Activated CD4-positive, alpha-beta T cell treated with anti-CD3 and anti-CD28 coated beads for 36 hours (primary cell): ENCODE measurements around the gene EPHB1. TPM values are rescaled to one million over a fixed set of nuclear protein-coding genes. Genes with fewer than 3 reads are reported as not detected.

Source experiments
- ATAC-seq: fragments of 200-7000 bp; cut with Tn5 transposase; one replicate; pipeline ENCODE4 v1.10.0; 2021; ENCODE audit warnings: mild to moderate bottlenecking, moderate library complexity
- CTCF ChIA-PET: fragments of 350-600 bp; sonication (Branson Sonifier 250); formaldehyde crosslinking; loops from one replicate; lab custom pipeline; 2021; ENCODE audit warnings: antibody characterized with exemption; lab: Charles Lee
- POLR2A ChIA-PET: fragments of 350-600 bp; sonication (Branson Sonifier 250); formaldehyde crosslinking; loops from one replicate; lab custom pipeline; 2021; ENCODE audit warnings: antibody characterized with exemption, inconsistent platforms; lab: Charles Lee
- DNase-seq: peaks from one replicate; pipeline ENCODE4 v3.0.0-alpha.2; 2020
- H3K27ac Mint-ChIP-seq: one replicate; pipeline ENCODE4 v1.8.0; 2021; ENCODE audit warnings: mixed read lengths
- H3K27me3 Mint-ChIP-seq: one replicate; pipeline ENCODE4 v1.8.0; 2021; ENCODE audit warnings: mixed read lengths
- H3K36me3 Mint-ChIP-seq: one replicate; pipeline ENCODE4 v1.8.0; 2021; ENCODE audit warnings: low read depth, mixed read lengths
- H3K4me1 Mint-ChIP-seq: one replicate; pipeline ENCODE4 v1.8.0; 2021; ENCODE audit warnings: mixed read lengths
- H3K4me3 Mint-ChIP-seq: one replicate; pipeline ENCODE4 v1.8.0; 2021; ENCODE audit warnings: mild to moderate bottlenecking, moderate library complexity, mixed read lengths
- H3K9me3 Mint-ChIP-seq: one replicate; pipeline ENCODE4 v1.8.0; 2021; ENCODE audit warnings: low read depth, mixed read lengths
- intact Hi-C, 2 experiments: fragments of 100-400 bp; cut with DNase I in 1 of 2; cut with micrococcal nuclease in 1 of 2; formaldehyde crosslinking; loops; one replicate each; pipeline versions ENCODE4 v1.14.2 to v1.15.1; 2022 to 2024; cut with DNase I, micrococcal nuclease
- total RNA-seq, 2 experiments: library from RNA; stranded (reverse); gene quantifications; one replicate each; pipeline ENCODE4 v1.2.3, GENCODE V29; 2021

Gene EPHB1
- total RNA-seq, 2 experiments from 2014 or later = 0.60 to 0.98 TPM

DNA sequence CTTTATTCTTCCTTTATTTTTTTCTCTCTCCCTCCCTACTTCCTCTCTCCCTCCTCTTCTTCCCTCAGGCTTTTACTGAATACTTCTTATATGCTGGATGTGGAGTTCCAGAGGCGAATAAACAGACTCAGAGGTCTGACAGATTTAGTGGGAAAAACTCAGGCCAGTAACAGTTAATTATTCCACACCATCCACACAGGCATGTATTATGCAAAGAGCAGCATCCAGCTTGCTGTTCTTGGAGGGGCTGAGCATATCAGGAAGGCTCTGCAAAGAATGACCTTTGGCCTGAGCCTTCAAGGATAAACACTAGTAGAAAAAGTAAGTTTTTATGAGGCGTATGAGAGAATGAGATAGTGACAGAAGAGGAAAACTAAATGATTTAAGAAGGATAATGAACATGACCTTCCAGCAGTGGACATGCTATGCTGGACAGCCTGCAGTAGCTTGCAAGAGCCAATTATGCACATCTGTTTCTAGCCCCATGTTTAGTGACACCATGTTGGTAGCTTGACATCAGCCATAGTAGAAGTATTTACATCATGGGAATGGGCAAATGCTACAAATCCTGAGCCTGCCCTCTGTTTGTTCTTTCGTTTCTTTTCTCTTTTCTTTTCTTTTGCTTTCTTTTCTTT is 387.4 kb downstream of the EPHB1 start:
- POLR2A ChIA-PET = no interaction called here
- Mint-ChIP-seq H3K27me3 (peaks cover 2% of the 10 kb centered on the region), H3K9me3 (no peaks in the 10 kb centered on the region), H3K36me3 (no peaks in the 10 kb centered on the region), H3K4me1 (no peaks in the 10 kb centered on the region), H3K27ac (no peak overlapping the region), H3K4me3 (no peak overlapping the region)
- intact Hi-C loops = no loop called here
- DNase-seq = no peak
- CTCF ChIA-PET = no interaction called here
- ATAC-seq = no peak

DNA sequence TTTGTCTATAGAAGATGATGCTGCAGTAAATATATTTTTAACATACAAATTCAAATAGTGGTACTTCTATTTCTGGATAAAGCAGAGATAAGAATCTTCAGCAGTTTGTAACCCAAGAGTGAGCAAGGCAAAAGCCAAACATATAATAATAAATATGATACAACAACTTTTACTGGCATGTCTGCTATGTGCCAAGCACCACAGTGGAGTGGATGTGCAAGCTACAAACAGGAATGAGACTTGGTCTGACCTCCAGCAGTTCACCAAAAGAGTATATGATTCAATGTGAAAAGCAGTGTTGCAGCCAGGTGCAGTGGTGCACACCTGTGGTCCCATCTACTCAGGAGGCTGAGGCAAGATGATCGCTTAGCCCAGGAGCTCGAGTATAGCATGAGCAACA is 395.6 kb downstream of the EPHB1 start:
- Mint-ChIP-seq H3K27ac (no peak overlapping the region), H3K27me3 (no peaks in the 10 kb centered on the region), H3K4me1 (no peaks in the 10 kb centered on the region), H3K9me3 (no peaks in the 10 kb centered on the region), H3K4me3 (no peak overlapping the region), H3K36me3 (no peaks in the 10 kb centered on the region)
- ChIA-PET POLR2A (no interaction called here), CTCF (interaction anchor here (0.6 kb wide), 1 partner anchor 1723 kb away, joined by 3 read pairs; no protein-coding TSS in a partner anchor)
- DNase-seq (no peak), ATAC-seq (no peak)
- intact Hi-C loops = no loop called here

DNA sequence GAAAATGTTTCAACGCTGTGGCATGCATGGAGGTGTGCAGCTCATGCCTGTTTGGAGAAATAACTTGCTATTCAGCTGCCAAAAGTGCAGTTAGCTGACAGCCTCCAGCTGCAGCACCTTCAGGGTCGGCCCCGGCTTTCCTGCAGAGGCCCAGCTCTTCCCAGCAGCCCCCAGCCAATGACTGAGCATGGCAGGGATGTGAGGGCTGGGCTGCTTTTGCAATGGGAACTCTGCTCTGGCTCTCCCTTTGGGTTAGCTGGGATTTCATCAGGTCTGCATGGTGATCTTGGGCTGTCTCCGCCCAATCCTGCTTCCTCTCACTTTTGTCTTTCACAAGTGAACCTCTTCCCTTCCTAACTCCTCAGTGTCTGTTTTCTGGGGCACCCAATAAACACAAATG is 396.6 kb downstream of the EPHB1 start:
- Mint-ChIP-seq H3K9me3 (no peaks in the 10 kb centered on the region), H3K27ac (no peak overlapping the region), H3K4me1 (no peaks in the 10 kb centered on the region), H3K36me3 (no peaks in the 10 kb centered on the region), H3K4me3 (no peak overlapping the region), H3K27me3 (no peaks in the 10 kb centered on the region)
- CTCF ChIA-PET = no interaction called here
- DNase-seq (no peak), ATAC-seq (no peak)
- POLR2A ChIA-PET = no interaction called here
- intact Hi-C loops = no loop called here

DNA sequence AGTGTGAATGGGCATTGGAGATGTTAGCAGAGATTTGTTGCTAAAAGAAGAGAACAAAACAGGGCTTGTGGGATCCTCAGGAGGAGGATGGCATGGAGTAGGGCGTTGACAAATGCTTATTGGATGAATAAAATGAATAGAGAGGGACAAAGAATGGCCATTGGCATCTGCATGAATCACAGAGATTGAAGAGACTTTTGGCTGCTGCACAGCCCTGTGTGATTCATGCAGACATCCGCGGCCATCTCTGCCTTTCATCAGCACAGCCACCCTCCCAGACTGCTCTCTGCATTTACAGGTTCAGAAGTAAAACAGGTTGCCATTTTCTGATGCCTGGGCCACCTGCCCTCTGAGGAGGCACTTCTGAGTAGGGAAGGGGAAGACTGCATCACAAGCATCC is 397.9 kb downstream of the EPHB1 start:
- H3K4me1 Mint-ChIP-seq = no peaks in the 10 kb centered on the region
- no peak overlapping the region for H3K27ac Mint-ChIP-seq
- ChIA-PET POLR2A (no interaction called here), CTCF (interaction anchor here (1.3 kb wide), 1 partner anchor 8 kb away, joined by 3 read pairs; no protein-coding TSS in a partner anchor)
- no peak for DNase-seq
- ATAC-seq = no peak
- no peaks in the 10 kb centered on the region for H3K27me3 Mint-ChIP-seq
- H3K36me3 Mint-ChIP-seq = no peaks in the 10 kb centered on the region
- intact Hi-C loops = no loop called here
- H3K9me3 Mint-ChIP-seq = no peaks in the 10 kb centered on the region
- no peak overlapping the region for H3K4me3 Mint-ChIP-seq

DNA sequence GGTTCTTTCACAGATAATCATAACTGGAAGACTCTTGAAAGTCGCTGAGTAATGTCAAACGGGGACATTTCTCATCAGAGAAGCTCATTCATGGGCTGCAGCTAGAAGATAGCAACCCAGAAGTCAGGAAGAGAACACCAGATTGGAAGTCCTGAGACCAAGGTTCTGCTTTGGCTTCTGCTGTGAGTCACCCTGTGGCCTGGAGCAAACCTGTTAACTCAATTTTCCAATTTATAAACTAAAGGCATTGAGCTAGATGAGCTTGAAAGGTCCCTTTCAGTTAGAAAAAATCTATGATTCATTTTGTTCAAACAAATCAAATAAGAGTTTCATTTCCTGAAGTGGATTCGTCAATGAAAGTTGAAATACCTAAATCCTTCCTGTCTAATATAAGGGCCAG is 402.2 kb downstream of the EPHB1 start:
- ChIA-PET POLR2A (no interaction called here), CTCF (no interaction called here)
- no peaks in the 10 kb centered on the region for H3K36me3 Mint-ChIP-seq
- H3K4me3 Mint-ChIP-seq = no peak overlapping the region
- intact Hi-C loops = no loop called here
- H3K9me3 Mint-ChIP-seq = no peaks in the 10 kb centered on the region
- DNase-seq = no peak
- ATAC-seq = no peak
- no peaks in the 10 kb centered on the region for H3K4me1 Mint-ChIP-seq
- no peaks in the 10 kb centered on the region for H3K27me3 Mint-ChIP-seq
- H3K27ac Mint-ChIP-seq = no peak overlapping the region

DNA sequence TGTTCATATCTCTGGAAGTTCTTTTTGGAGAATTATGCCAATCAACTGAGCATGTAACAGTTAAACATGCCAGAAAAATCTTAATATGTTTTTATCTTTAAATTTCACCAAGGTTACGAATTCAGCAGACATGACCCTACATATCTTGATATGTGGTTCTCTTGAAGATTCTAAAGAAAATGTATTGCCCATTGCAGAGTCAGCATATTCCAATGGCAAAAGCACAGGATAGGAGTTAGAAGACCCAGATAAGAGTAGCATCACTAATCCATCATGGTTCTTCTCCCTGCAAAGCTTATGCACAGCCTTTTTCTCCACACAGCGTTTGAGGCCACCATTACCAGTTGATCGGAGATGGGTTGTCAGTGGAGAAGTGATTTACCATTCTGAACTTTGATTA is 402.8 kb downstream of the EPHB1 start:
- Mint-ChIP-seq H3K27me3 (no peaks in the 10 kb centered on the region), H3K4me3 (no peak overlapping the region), H3K9me3 (no peaks in the 10 kb centered on the region), H3K4me1 (no peaks in the 10 kb centered on the region), H3K36me3 (no peaks in the 10 kb centered on the region), H3K27ac (no peak overlapping the region)
- CTCF ChIA-PET = no interaction called here
- POLR2A ChIA-PET = no interaction called here
- no peak for DNase-seq
- ATAC-seq = no peak
- intact Hi-C loops = no loop called here

DNA sequence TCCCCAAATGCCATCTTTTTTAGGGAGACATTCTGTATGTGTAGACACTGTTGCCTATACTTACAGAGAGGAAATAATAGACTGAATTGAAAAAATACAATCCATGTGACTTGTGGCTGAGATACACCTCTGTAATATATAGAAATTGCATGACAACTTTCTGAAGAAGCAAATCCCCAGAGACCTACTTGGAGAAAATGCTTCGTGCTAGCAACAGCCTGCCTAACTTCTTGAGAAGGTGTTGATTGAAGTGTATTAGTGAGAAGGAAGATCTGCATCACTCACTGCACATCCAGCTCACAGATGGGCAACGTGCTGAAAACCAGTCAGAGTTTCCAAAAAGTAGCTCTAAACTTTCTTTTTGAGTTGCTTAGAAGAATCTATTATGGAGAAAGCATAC is 404.1 kb downstream of the EPHB1 start:
- ATAC-seq (no peak), DNase-seq (no peak)
- H3K27ac Mint-ChIP-seq = no peak overlapping the region
- no peaks in the 10 kb centered on the region for H3K36me3 Mint-ChIP-seq
- H3K9me3 Mint-ChIP-seq = peaks cover 2% of the 10 kb centered on the region
- intact Hi-C loops = no loop called here
- no peaks in the 10 kb centered on the region for H3K27me3 Mint-ChIP-seq
- POLR2A ChIA-PET = no interaction called here
- no peak overlapping the region for H3K4me3 Mint-ChIP-seq
- CTCF ChIA-PET = no interaction called here
- H3K4me1 Mint-ChIP-seq = no peaks in the 10 kb centered on the region

DNA sequence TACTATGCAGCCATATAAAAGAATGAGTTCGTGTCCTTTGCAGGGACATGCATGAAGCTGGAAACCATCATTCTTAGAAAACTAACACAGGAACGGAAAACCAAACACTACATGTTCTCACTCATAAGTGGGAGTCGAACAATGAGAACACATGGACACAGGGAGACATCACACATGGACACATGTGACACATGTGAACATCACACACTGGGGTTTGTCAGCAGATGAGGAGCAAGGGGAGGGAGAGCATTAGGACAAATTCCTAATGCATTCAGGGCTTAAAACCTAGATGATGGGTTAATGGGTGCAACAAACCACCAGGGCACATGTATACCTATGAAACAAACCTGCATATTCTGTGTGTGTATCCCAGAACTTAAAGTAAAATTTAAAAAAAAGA is 408.0 kb downstream of the EPHB1 start:
- DNase-seq (no peak), ATAC-seq (no peak)
- POLR2A ChIA-PET = no interaction called here
- H3K4me3 Mint-ChIP-seq = no peak overlapping the region
- CTCF ChIA-PET = no interaction called here
- H3K4me1 Mint-ChIP-seq = no peaks in the 10 kb centered on the region
- no peak overlapping the region for H3K27ac Mint-ChIP-seq
- no peaks in the 10 kb centered on the region for H3K27me3 Mint-ChIP-seq
- intact Hi-C loops = no loop called here
- peaks cover 4% of the 10 kb centered on the region for H3K9me3 Mint-ChIP-seq
- H3K36me3 Mint-ChIP-seq = no peaks in the 10 kb centered on the region

DNA sequence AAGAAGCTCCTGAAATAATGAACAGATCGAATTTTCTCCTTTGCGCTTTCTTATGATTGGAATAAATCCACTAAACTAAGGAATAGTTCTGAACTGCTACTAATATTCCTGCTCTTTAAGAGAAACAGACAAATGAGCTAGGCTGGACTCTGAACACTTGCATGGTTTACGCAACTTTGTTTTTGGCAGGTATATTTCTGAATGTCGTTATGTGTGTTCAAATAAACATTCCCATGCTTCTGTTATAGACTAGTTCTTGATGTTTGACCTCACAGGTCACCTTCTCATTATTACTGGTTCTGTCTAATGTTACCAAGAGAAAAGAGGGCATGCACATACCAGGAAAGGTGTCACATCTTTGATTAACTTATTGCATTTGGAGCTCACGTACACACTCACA is 418.2 kb downstream of the EPHB1 start:
- ATAC-seq (no peak), DNase-seq (no peak)
- no peaks in the 10 kb centered on the region for H3K4me1 Mint-ChIP-seq
- H3K4me3 Mint-ChIP-seq = no peak overlapping the region
- no peaks in the 10 kb centered on the region for H3K36me3 Mint-ChIP-seq
- no peak overlapping the region for H3K27ac Mint-ChIP-seq
- POLR2A ChIA-PET = no interaction called here
- no peaks in the 10 kb centered on the region for H3K27me3 Mint-ChIP-seq
- intact Hi-C loops = no loop called here
- no peaks in the 10 kb centered on the region for H3K9me3 Mint-ChIP-seq
- CTCF ChIA-PET = interaction anchor here (0.7 kb wide), 1 partner anchor 103 kb away, joined by 3 read pairs; no protein-coding TSS in a partner anchor

DNA sequence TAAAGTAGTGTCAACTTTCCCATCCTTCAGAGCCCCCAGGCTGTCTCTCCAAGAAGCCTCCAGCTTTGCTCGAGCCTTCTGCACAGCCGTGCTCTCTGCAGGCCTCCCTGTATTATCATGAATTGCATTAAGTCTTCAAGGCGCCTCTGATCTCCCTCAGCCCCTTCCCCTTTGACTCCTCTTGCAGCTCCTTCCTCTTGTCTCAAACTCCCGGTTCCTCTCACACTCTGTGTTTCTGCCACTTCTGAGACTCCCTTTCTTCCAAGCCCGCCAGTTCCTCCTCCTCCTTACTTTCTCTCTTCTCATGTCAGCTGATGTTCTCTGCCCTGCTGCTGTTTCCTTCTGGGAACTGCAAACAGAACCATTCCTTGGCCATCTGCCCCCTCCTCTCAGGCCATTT is 418.8 kb downstream of the EPHB1 start:
- H3K4me3 Mint-ChIP-seq = no peak overlapping the region
- no peaks in the 10 kb centered on the region for H3K9me3 Mint-ChIP-seq
- ATAC-seq = no peak
- no peaks in the 10 kb centered on the region for H3K36me3 Mint-ChIP-seq
- H3K27ac Mint-ChIP-seq = no peak overlapping the region
- no peaks in the 10 kb centered on the region for H3K27me3 Mint-ChIP-seq
- ChIA-PET POLR2A (no interaction called here), CTCF (interaction anchor here (0.7 kb wide), 1 partner anchor 104 kb away, joined by 3 read pairs; no protein-coding TSS in a partner anchor)
- no peak for DNase-seq
- H3K4me1 Mint-ChIP-seq = no peaks in the 10 kb centered on the region
- intact Hi-C loops = no loop called here

DNA sequence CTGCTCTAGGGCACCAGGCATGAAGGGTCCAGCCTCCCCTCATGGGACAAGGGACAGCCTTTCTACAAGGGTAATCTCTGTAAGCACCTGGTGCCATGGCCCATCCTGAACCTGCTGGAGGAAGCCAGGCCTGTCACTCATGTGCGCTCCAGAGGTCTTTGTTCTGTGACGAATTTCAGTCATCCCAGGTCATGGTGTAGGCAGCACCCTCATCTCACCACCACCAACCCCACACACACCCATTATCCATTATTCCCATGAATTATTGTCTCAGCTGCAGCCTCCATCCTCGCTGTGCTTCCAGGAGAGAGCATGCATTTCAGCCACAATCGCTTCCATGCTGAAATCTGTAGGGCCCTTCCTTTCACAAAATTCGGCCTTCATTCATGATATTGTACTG is 419.3 kb downstream of the EPHB1 start:
- intact Hi-C loops = no loop called here
- Mint-ChIP-seq H3K36me3 (no peaks in the 10 kb centered on the region), H3K4me3 (no peak overlapping the region), H3K4me1 (no peaks in the 10 kb centered on the region), H3K9me3 (no peaks in the 10 kb centered on the region), H3K27ac (no peak overlapping the region), H3K27me3 (no peaks in the 10 kb centered on the region)
- ATAC-seq (no peak), DNase-seq (no peak)
- POLR2A ChIA-PET = no interaction called here
- CTCF ChIA-PET = no interaction called here

DNA sequence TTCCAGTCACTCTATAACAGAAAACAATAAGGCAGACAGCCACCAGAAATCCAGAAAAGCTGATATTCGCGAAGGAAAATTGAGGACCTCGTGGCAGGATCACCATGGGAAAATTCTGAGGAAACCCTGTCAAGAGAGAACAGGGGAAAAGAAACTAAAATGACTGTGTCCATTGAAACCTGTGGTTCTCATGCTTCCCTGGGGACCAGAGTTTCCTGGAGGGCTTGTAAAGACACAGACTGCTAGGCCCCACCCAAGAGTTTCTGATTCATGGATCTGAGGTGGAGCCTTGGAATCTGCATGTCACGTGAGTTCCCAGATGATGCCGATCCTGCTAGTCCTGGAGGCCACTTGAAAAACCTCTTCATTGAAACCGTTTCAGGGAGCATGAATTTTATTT is 420.5 kb downstream of the EPHB1 start:
- Mint-ChIP-seq H3K9me3 (no peaks in the 10 kb centered on the region), H3K36me3 (no peaks in the 10 kb centered on the region), H3K27ac (no peak overlapping the region), H3K4me3 (no peak overlapping the region), H3K4me1 (no peaks in the 10 kb centered on the region), H3K27me3 (no peaks in the 10 kb centered on the region)
- intact Hi-C loops = no loop called here
- ATAC-seq (no peak), DNase-seq (no peak)
- CTCF ChIA-PET = no interaction called here
- POLR2A ChIA-PET = no interaction called here
